Spleen (tissue), 7 donors: ENCODE measurements around the gene SELENOT.

Source experiments
- CTCF ChIP-seq, 11 experiments: fragments of 200-600 bp in 7 of 11; fragments of 450-650 bp in 4 of 11; sonication (generic) in 4 of 11; IDR thresholded peaks in 8 of 11; conservative IDR thresholded peaks in 3 of 11; 1 replicate in 7 of 11; 2 replicates in 4 of 11; pipeline versions ENCODE4 v1.4.0 to v1.8.0; 2016 to 2021; ENCODE audit warnings: antibody characterized with exemption in 11 of 11, inconsistent platforms in 4 of 11, mild to moderate bottlenecking in 1 of 11
- POLR2A ChIP-seq, 3 donors: fragments of 450-650 bp; IDR thresholded peaks; one replicate each; pipeline ENCODE4 v1.5.1; 2017; ENCODE audit warnings: antibody characterized with exemption in 3 of 3, mild to moderate bottlenecking in 1 of 3
- POLR2AphosphoS5 ChIP-seq, 3 donors: sonication (generic); formaldehyde crosslinking; IDR thresholded peaks; one replicate each; pipeline ENCODE4 v1.5.1; 2017; ENCODE audit warnings: antibody characterized with exemption in 3 of 3
- donor health status: DM: no; HTN: no; CAD: no; lungs with moderate emphysema.
- donor health status: DM: no; HTN: no; CAD: no.
- donor health status: DM: no; HTN: no; CAD: no.

GRCh38 chr3:150636258-150636657, 33.1 kb downstream of the SELENOT start:
- TF ChIP-seq CTCF (IDR thresholded peaks at IDR 0.05 in 8 of 11, conservative IDR thresholded peaks at IDR 0.05 in 3 of 11) = no peak
- TF ChIP-seq POLR2A (IDR thresholded peaks at IDR 0.05) = no peak
- no peak for TF ChIP-seq POLR2AphosphoS5 (IDR thresholded peaks at IDR 0.05)
